ENCODE data around the gene TPK1. TPM values are rescaled to one million over a fixed set of nuclear protein-coding genes. Genes with fewer than 3 reads are reported as not detected.

Gene TPK1
- total RNA-seq, 3 donors from 2014 or later: 11.4 to 14.2 (median 13.3) TPM

DNA sequence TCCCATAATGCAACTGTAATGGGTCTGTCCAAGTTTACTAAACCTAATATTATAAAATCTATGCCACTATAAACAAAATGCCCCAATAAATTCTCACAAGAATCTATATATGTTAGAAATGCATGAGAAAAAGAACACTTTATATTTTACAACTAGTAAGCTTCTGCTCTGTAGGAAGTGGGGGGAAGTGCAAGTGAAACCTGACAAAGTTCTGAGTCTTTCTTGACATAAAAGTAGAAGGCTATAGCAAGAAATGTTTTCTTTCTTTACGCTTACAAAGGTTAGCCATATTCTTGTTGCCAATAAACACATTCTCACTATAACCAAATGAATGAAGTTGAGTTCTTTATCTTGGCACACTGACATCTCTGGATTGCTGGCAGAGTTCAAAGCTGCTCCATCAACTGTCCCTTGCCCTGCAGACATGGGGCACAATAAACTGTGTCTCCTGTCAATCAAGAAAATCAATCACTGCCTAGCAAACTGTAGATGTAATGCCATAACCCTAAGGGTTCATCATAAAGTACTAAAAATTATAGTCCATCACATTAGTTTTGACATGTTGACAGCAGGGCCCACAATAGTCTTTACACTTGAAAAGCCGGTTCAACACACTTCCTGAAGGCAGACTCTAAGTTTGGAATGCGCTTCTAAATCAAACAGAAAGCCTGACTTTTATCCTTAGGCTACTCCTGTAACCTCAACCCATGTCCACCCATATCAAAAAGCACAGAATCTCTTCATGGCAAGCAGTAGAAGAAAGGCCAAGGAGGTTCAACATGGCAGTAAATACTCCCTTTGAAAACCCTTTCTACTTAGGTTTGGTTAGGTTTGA is 58.6 kb downstream of the TPK1 start:
- Histone ChIP-seq H3K36me3 (ENCODE audit: low read depth) (no peaks in the 10 kb centered on the region), H3K9me3 (no peaks in the 10 kb centered on the region), H3K4me1 (ENCODE audit: low read depth) (peaks cover 5% of the 10 kb centered on the region), H3K4me3 (no peak overlapping the region)
- ATAC-seq (peak; percentile 78), DNase-seq (peak in 1 of 3 donors; percentile 17)
- intact Hi-C loops (cut with DNase I, micrococcal nuclease): no loop called here
- TF ChIP-seq, protein P1, sequence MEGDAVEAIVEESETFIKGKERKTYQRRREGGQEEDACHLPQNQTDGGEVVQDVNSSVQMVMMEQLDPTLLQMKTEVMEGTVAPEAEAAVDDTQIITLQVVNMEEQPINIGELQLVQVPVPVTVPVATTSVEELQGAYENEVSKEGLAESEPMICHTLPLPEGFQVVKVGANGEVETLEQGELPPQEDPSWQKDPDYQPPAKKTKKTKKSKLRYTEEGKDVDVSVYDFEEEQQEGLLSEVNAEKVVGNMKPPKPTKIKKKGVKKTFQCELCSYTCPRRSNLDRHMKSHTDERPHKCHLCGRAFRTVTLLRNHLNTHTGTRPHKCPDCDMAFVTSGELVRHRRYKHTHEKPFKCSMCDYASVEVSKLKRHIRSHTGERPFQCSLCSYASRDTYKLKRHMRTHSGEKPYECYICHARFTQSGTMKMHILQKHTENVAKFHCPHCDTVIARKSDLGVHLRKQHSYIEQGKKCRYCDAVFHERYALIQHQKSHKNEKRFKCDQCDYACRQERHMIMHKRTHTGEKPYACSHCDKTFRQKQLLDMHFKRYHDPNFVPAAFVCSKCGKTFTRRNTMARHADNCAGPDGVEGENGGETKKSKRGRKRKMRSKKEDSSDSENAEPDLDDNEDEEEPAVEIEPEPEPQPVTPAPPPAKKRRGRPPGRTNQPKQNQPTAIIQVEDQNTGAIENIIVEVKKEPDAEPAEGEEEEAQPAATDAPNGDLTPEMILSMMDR (IDR thresholded peaks at IDR 0.05): no peak

DNA sequence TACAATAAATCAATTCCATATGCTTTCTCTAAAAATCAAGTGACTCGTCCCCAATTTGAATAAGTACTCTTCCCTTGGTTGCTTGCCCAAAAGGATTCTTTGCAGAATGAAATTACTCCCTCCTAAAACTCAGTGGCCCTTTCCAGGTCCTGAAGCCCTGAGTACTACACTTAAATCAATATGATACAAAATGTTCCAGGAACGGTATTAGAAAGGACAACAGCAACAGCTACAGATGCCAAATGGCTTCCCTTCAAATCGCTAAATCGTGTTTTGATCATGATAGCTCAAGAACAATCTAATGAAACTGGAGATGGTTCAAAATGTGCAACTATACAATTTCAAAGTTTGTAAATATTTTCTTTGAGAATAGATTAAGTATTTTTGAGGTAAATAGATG is 59.4 kb downstream of the TPK1 start:
- ATAC-seq: no peak
- H3K4me3 ChIP-seq: no peak overlapping the region
- intact Hi-C loops (cut with DNase I, micrococcal nuclease): no loop called here
- no peak for DNase-seq
- H3K4me1 ChIP-seq (ENCODE audit: low read depth): peaks cover 5% of the 10 kb centered on the region
- TF ChIP-seq, protein P1 (IDR thresholded peaks at IDR 0.05): no peak
- H3K9me3 ChIP-seq: no peaks in the 10 kb centered on the region
- H3K36me3 ChIP-seq (ENCODE audit: low read depth): no peaks in the 10 kb centered on the region

DNA sequence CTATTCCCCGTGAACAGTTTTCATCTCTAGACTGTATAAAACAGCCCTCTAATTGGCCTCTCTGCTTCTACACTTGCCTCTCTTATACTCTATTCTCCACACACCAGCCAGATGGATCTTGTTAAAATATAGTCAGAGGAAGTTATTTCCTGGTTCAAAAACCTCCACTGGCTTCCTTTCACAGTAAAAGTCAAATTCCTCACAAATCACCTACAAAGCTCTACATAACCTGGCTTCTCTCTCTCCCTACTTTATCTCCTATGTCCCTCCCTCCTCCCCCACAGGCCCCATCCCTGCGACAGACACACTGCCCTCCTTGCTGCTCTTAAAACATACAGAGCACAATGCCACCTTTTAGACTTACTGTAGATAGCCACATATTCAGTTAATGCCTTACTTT is 60.1 kb downstream of the TPK1 start:
- intact Hi-C loops (cut with DNase I, micrococcal nuclease): no loop called here
- Histone ChIP-seq H3K4me3 (no peak overlapping the region), H3K4me1 (ENCODE audit: low read depth) (peaks cover 5% of the 10 kb centered on the region), H3K9me3 (no peaks in the 10 kb centered on the region), H3K36me3 (ENCODE audit: low read depth) (no peaks in the 10 kb centered on the region)
- DNase-seq: no peak
- TF ChIP-seq, protein P1 (IDR thresholded peaks at IDR 0.05): no peak
- ATAC-seq: peak; percentile 49

DNA sequence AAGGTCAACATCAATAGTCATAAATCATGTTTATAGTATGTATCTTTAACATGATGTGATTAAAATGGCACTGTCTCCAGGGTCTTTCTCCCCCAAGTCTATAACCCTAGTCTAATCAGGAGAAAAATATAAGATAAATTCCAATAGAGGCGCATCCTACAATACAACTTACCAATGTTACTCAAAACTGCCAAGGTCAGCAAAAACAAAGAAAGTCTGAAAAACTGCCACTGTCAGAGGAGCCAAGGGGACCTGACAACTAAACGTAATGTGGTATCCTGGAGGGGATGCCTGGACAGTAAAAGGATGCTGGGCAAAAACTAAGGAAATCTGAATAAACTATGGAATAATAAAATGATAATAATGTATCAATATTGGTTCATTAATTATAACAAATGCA is 63.9 kb downstream of the TPK1 start:
- no peak for ATAC-seq
- H3K36me3 ChIP-seq (ENCODE audit: low read depth): no peaks in the 10 kb centered on the region
- DNase-seq: no peak
- intact Hi-C loops (cut with DNase I, micrococcal nuclease): no loop called here
- H3K9me3 ChIP-seq: no peaks in the 10 kb centered on the region
- no peaks in the 10 kb centered on the region for H3K4me1 ChIP-seq (ENCODE audit: low read depth)
- H3K4me3 ChIP-seq: no peak overlapping the region
- TF ChIP-seq, protein P1 (IDR thresholded peaks at IDR 0.05): no peak

DNA sequence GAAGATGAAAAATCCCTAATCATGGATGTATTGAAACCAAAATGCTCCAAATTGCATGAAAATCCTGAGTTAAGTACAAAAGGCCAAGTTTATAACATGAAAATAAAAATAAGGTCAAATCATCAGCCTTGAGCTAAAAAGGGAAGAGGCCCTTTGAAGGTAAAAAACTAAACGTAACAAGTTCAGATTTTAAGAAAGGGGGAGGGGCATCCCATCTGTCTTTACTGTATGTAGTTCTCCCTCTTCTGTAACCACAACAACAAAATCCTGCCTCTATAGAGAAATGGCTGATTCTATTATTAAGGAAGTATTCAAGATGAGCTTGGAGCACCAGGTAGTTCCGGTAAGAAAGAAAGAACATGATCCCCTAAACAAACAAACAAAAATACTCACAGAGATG is 64.7 kb downstream of the TPK1 start:
- Histone ChIP-seq H3K36me3 (ENCODE audit: low read depth) (no peaks in the 10 kb centered on the region), H3K4me3 (no peak overlapping the region), H3K9me3 (no peaks in the 10 kb centered on the region), H3K4me1 (ENCODE audit: low read depth) (no peaks in the 10 kb centered on the region)
- TF ChIP-seq, protein P1 (IDR thresholded peaks at IDR 0.05): no peak
- intact Hi-C loops (cut with DNase I, micrococcal nuclease): no loop called here
- ATAC-seq: no peak
- no peak for DNase-seq
